K562 (cell line): ENCODE measurements around the gene HES6. TPM values are rescaled to one million over a fixed set of nuclear protein-coding genes. Genes with fewer than 3 reads are reported as not detected.

Experiments used
- ARHGAP35 ChIP-seq: fragments of 450-650 bp; IDR thresholded peaks from 2 replicates; pipeline ENCODE4 v1.6.1; 2018; ENCODE audit not compliant: partially characterized antibody
- CC2D1A ChIP-seq: fragments of 450-650 bp; IDR thresholded peaks from 2 replicates; pipeline ENCODE4 v1.6.1; 2017; ENCODE audit warnings: mild to moderate bottlenecking
- CHD2 ChIP-seq: IDR thresholded peaks from 2 replicates; pipeline ENCODE4 v1.6.1; 2011; ENCODE audit warnings: low read depth, low read length
- EHMT2 ChIP-seq: fragments of 450-650 bp; IDR thresholded peaks from 2 replicates; pipeline ENCODE4 v1.6.1; 2018; ENCODE audit warnings: antibody characterized with exemption
- ETV6 ChIP-seq, 3 experiments: fragments of 150-350 bp in 1 of 3; sonication (generic) in 1 of 3; formaldehyde crosslinking in 1 of 3; IDR thresholded peaks; 2 replicates each; pipeline versions ENCODE4 v1.6.1 to v1.8.0; 2014 to 2022; ENCODE audit warnings: borderline replicate concordance in 2 of 3, low read depth in 2 of 3, antibody characterized with exemption in 1 of 3, low read length in 1 of 3, mild to moderate bottlenecking in 1 of 3, missing genetic modification reagents in 1 of 3
- KLF6 ChIP-seq: fragments of 250-450 bp; sonication (Bioruptor Pico); IDR thresholded peaks from 2 replicates; pipeline ENCODE4 v1.4.0; 2020; ENCODE audit warnings: mild to moderate bottlenecking, moderate library complexity, borderline replicate concordance
- MYBL2 ChIP-seq, 2 experiments: fragments of 450-650 bp in 1 of 2; sonication (generic) in 1 of 2; formaldehyde crosslinking in 1 of 2; IDR thresholded peaks; 2 replicates each; pipeline versions ENCODE4 v1.6.1 to v1.8.1; 2017 to 2022; ENCODE audit warnings: borderline replicate concordance in 1 of 2, inconsistent platforms in 1 of 2, low read depth in 1 of 2, mild to moderate bottlenecking in 1 of 2, missing genetic modification reagents in 1 of 2, moderate library complexity in 1 of 2
- RFX1 ChIP-seq: fragments of 450-650 bp; IDR thresholded peaks from 2 replicates; pipeline ENCODE4 v1.6.1; 2016; ENCODE audit warnings: mild to moderate bottlenecking, moderate library complexity
- USF2 ChIP-seq: sonication (generic); formaldehyde crosslinking; IDR thresholded peaks from 2 replicates; pipeline ENCODE4 v1.5.0; 2020; ENCODE audit warnings: missing genetic modification reagents
- ZNF311 ChIP-seq: fragments of 250-450 bp; sonication (Bioruptor Pico); IDR thresholded peaks from 2 replicates; pipeline ENCODE4 v1.4.0; 2020; ENCODE audit warnings: mild to moderate bottlenecking, moderate library complexity
- ZNF507 ChIP-seq: conservative IDR thresholded peaks from 2 replicates; pipeline ENCODE4 v1.6.1; 2017; ENCODE audit warnings: missing genetic modification characterization, missing compliant biosample characterization
- ZNF511 ChIP-seq: sonication (generic); formaldehyde crosslinking; IDR thresholded peaks from 2 replicates; pipeline ENCODE4 v1.8.0; 2022; ENCODE audit warnings: mild to moderate bottlenecking, missing genetic modification reagents
- ZNF639 ChIP-seq, 2 experiments: fragments of 200-800 bp in 1 of 2; sonication (Bioruptor generic) in 1 of 2; sonication (generic) in 1 of 2; formaldehyde crosslinking in 1 of 2; IDR thresholded peaks in 1 of 2; conservative IDR thresholded peaks in 1 of 2; 2 replicates each; pipeline versions ENCODE4 v1.5.0 to v1.6.1; 2016 to 2020; ENCODE audit warnings: missing compliant biosample characterization in 1 of 2, missing genetic modification characterization in 1 of 2, missing genetic modification reagents in 1 of 2
- polyA plus RNA-seq, 8 experiments: library from polyadenylated mRNA; depleted of rRNA in 4 of 8; stranded (reverse) in 5 of 8; unstranded in 3 of 8; fragments of >200 nt; fragmentation: Nextera tagmentation in 2 of 8; fragmentation: Illumina TruSeq in 1 of 8; extraction: Ambion mirVana in 2 of 8; extraction: Trizol in 1 of 8; gene quantifications; 2 replicates each; pipeline versions ENCODE4 v1.2.1 to v1.2.3, GENCODE V29; 2011 to 2014; ENCODE audit warnings: inconsistent platforms in 1 of 8, missing spikeins in 1 of 8
- total RNA-seq, 7 experiments: library from RNA; depleted of rRNA in 6 of 7; stranded (reverse); fragments of >200 nt in 6 of 7; fragmentation: Illumina TruSeq in 2 of 7; extraction: Trizol in 2 of 7; gene quantifications; 2 replicates each; pipeline versions ENCODE4 v1.2.1 to v1.2.3, GENCODE V29; 2011 to 2021; ENCODE audit warnings: low replicate concordance in 1 of 7

HES6 gene
- total and polyA plus RNA-seq, 9 of the 15 experiments (the other 6 are each of a cell fraction or from before 2014, with no cell fraction given): 6.2 to 133 (median 29.2) TPM

GRCh38 chr2:238227587-238228032 lies 12.2 kb downstream of the HES6 start (continued):
- TF ChIP-seq ZNF639 (CRISPR knock-in tag; conservative IDR thresholded peaks at IDR 0.05 in 1 of 2, IDR thresholded peaks at IDR 0.05 in 1 of 2): no peak
- TF ChIP-seq ZNF311 (CRISPR knock-in tag): no peak
- TF ChIP-seq ZNF507 (tag): no peak
- TF ChIP-seq ETV6 (IDR thresholded peaks at IDR 0.05; ENCODE audit: borderline replicate concordance in 1 of 2, low read depth in 2 of 2, low read length in 1 of 2): no peak
- TF ChIP-seq ETV6 (CRISPR knock-in tag; IDR thresholded peaks at IDR 0.05; ENCODE audit: borderline replicate concordance): no peak
- no peak for TF ChIP-seq USF2 (CRISPR knock-in tag)
- no peak for TF ChIP-seq MYBL2 (IDR thresholded peaks at IDR 0.05; ENCODE audit: low read depth)
- no peak for TF ChIP-seq MYBL2 (CRISPR knock-in tag; IDR thresholded peaks at IDR 0.05; ENCODE audit: borderline replicate concordance)
- TF ChIP-seq KLF6 (CRISPR knock-in tag): no peak
- no peak for TF ChIP-seq ZNF511 (CRISPR knock-in tag)
- no peak for TF ChIP-seq CC2D1A
- TF ChIP-seq CHD2: no peak
- no peak for TF ChIP-seq EHMT2
- TF ChIP-seq ARHGAP35: no peak
- TF ChIP-seq RFX1: no peak
